ENCODE results near the gene ACSBG1. TPM values are rescaled to one million over a fixed set of nuclear protein-coding genes. Genes with fewer than 3 reads are reported as not detected.

ACSBG1 gene
- total and polyA plus RNA-seq, 2 of the 8 experiments (the other 6 are each of a cell fraction or from before 2014, with no cell fraction given): 5.4 to 7.1 TPM

DNA sequence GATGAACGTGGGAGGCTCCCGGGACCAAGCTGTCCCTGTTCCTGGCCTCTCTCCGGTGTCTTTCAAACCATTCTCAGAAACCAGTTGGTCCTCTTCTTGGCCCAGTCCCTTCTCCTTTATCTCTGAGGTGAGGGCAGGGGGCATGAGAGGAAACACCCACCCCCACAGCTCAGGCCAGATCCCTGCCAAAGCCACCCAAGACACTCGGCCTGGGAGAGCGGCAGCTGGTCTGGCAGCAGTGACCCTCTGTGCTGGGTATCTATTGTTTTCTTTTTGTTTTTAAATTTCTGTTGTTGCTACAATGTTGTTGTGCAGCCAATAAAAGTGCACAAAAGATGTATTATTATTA, 27.3 kb downstream of the ACSBG1 start:
- Histone ChIP-seq H4K5ac (ENCODE audit: insufficient read length, low read depth, low read length) (no peak overlapping the region), H3K4ac (replicated peaks; ENCODE audit: insufficient read length, low read depth, low read length) (no peak overlapping the region), H3K4me3 (ENCODE audit: extremely low read depth in 1 of 4, insufficient read depth in 2 of 4, low read depth in 3 of 4, low read length in 4 of 4) (no peak overlapping the region), H4K91ac (replicated peaks; ENCODE audit: insufficient read length, low read length) (no peak overlapping the region), H2BK20ac (ENCODE audit: low read length) (no peak overlapping the region), H3K27me3 (replicated peaks in 1 of 4; ENCODE audit: control insufficient read depth in 3 of 4, extremely low read depth in 1 of 4, insufficient read depth in 3 of 4, low read length in 3 of 4) (no peaks in the 10 kb centered on the region), H2AK5ac (ENCODE audit: low read depth, low read length) (no peak overlapping the region), H3K27ac (ENCODE audit: low read depth, low read length) (no peak overlapping the region), H2BK15ac (ENCODE audit: low read length) (no peak overlapping the region), H3K23me2 (ENCODE audit: low read depth, low read length) (no peaks in the 10 kb centered on the region), H3K14ac (ENCODE audit: insufficient read length) (no peak overlapping the region), H3K18ac (ENCODE audit: extremely low read depth, low read length) (no peak overlapping the region), H4K20me1 (replicated peaks in 1 of 2; ENCODE audit: control insufficient read depth in 1 of 2, insufficient read depth in 2 of 2, low read length in 2 of 2) (no peaks in the 10 kb centered on the region), H3K9ac (replicated peaks in 1 of 4; ENCODE audit: extremely low read depth in 1 of 4, low read depth in 3 of 4, low read length in 3 of 4) (no peak overlapping the region), H3K56ac (replicated peaks; ENCODE audit: insufficient read length, low read depth, low read length) (no peak overlapping the region), H3K9me3 (ENCODE audit: insufficient read depth in 2 of 2, low read depth in 1 of 2, low read length in 1 of 2) (no peaks in the 10 kb centered on the region), H2AFZ (ENCODE audit: low read length) (no peak overlapping the region), H3K79me1 (ENCODE audit: low read depth, low read length) (no peaks in the 10 kb centered on the region; the same call in 1 of the 2 replicates), H2BK12ac (ENCODE audit: low read depth, low read length) (no peak overlapping the region), H3K4me1 (replicated peaks in 1 of 4; ENCODE audit: control insufficient read depth in 3 of 4, insufficient read depth in 4 of 4, low read length in 3 of 4) (no peaks in the 10 kb centered on the region; a peak in 1 of 7 replicates), H2BK5ac (ENCODE audit: low read depth, low read length) (no peak overlapping the region), H3K4me2 (ENCODE audit: insufficient read depth in 1 of 2, low read depth in 2 of 2, low read length in 2 of 2) (no peak overlapping the region), H3K79me2 (ENCODE audit: control insufficient read depth in 1 of 2, insufficient read depth in 2 of 2, low read length in 2 of 2) (no peaks in the 10 kb centered on the region), H3K36me3 (ENCODE audit: control insufficient read depth in 2 of 4, insufficient read depth in 4 of 4, low read length in 3 of 4) (no peaks in the 10 kb centered on the region), H3K23ac (ENCODE audit: insufficient read length) (no peak overlapping the region), H2BK120ac (replicated peaks; ENCODE audit: low read depth, low read length) (no peak overlapping the region), H4K8ac (ENCODE audit: extremely low read depth, insufficient read depth, low read length) (no peak overlapping the region)
- WGBS, 2 experiments (ENCODE audit: extremely low coverage in 1 of 2, insufficient coverage in 1 of 2, insufficient read length in 1 of 2, insufficient replicate concordance in 2 of 2, low coverage in 1 of 2, low lambda C conversion rate in 2 of 2, missing lambda C conversion rate in 1 of 2): 90% methylated on average over 5 of the region's 5 CpGs; no CpG with 5 or more reads in 1 of the 2 experiments
- ChIA-PET POLR2A (ENCODE audit: partially characterized antibody) (interaction anchor here (0.8 kb wide), 1 partner anchor 22 kb away, joined by 3 read pairs; no protein-coding TSS in a partner anchor), CTCF (ENCODE audit: partially characterized antibody) (interaction anchor here (1.4 to 8.1 kb wide), 4 partner anchors 12 to 35 kb away, joined by 4 to 89 read pairs (median 10); partner anchors contain the start of gene ACSBG1)
- DNase-seq (ENCODE audit: low read depth in 1 of 2, low spot score in 2 of 2): no peak
- FAIRE-seq: no peak
- no peak for TF ChIP-seq CTBP2 (IDR thresholded peaks at IDR 0.05; ENCODE audit: borderline replicate concordance, insufficient read depth, insufficient read length, low read length)

Measured in H1 (cell line).